ENCODE data around the gene SHC3.

DNA sequence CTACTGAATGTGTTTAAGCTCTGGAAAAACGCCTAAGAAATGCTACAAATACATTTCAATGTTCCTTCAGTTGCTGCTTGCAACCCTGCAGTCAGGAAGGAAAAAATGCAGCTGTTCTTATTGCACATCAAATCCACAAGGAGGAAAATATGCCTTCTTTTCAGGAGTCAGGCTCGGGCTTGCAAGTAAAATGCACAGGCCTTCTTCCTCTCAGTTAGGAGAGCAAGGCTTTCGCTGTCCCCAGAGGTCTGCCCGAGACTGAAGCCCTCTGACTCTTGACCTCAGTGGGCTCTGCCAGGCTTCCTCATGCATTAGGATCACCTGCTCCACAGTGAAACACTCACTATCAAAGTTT is 899 bp upstream of the SHC3 start:
- no peak for TF ChIP-seq ZBTB7A (IDR thresholded peaks at IDR 0.05; ENCODE audit: low read depth)
- no peak for TF ChIP-seq TEAD4 (IDR thresholded peaks at IDR 0.05)
- no peak for TF ChIP-seq TCF12 (IDR thresholded peaks at IDR 0.05; ENCODE audit: low read depth)
- no peak for TF ChIP-seq YY1 (IDR thresholded peaks at IDR 0.05; ENCODE audit: low read depth)
- TF ChIP-seq CEBPB (IDR thresholded peaks at IDR 0.05): no peak
- no peak for TF ChIP-seq EP300 (IDR thresholded peaks at IDR 0.05; ENCODE audit: borderline replicate concordance)
- TF ChIP-seq, protein P1, sequence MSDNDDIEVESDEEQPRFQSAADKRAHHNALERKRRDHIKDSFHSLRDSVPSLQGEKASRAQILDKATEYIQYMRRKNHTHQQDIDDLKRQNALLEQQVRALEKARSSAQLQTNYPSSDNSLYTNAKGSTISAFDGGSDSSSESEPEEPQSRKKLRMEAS (IDR thresholded peaks at IDR 0.05): no peak

All from Ishikawa (cell line).